ENCODE results near the gene NBPF1.
"Not testable (repeated sequence)": the region's sequence is repeated elsewhere in the genome, so short reads cannot be mapped to it uniquely, and the experiment has no call there.

The NBPF1 gene

GRCh38 chr1:16605532-16606505, 7.5 kb downstream of the NBPF1 start:
- DNase-seq = no peak

GRCh38 chr1:16605213-16605525, 8.2 kb downstream of the NBPF1 start:
- DNase-seq = no peak

- not testable (repeated sequence) for DNase-seq
These were observed 8.7 kb downstream of the NBPF1 start for GRCh38 chr1:16604514-16605212.

GRCh38 chr1:16603623-16604022, 9.7 kb downstream of the NBPF1 start:
- not testable (repeated sequence) for DNase-seq

GRCh38 chr1:16602336-16603011, 10.9 kb downstream of the NBPF1 start:
- DNase-seq = not testable (repeated sequence)

GRCh38 chr1:16600855-16601786, 12.2 kb downstream of the NBPF1 start:
- DNase-seq = not testable (repeated sequence)

- DNase-seq = not testable (repeated sequence)
These were observed 14.0 kb downstream of the NBPF1 start for GRCh38 chr1:16599326-16599725.

- not testable (repeated sequence) for DNase-seq
These were observed 18.1 kb downstream of the NBPF1 start for GRCh38 chr1:16595216-16595615.

GRCh38 chr1:16591845-16592244, 21.5 kb downstream of the NBPF1 start:
- not testable (repeated sequence) for DNase-seq

GRCh38 chr1:16588081-16588480, 25.3 kb downstream of the NBPF1 start:
- not testable (repeated sequence) for DNase-seq

- DNase-seq = not testable (repeated sequence)
These were observed 25.7 kb downstream of the NBPF1 start for GRCh38 chr1:16587639-16588038.

GRCh38 chr1:16565324-16565723, 48.0 kb downstream of the NBPF1 start:
- DNase-seq = not testable (repeated sequence)

GRCh38 chr1:16561035-16561434, 52.3 kb downstream of the NBPF1 start:
- not testable (repeated sequence) for DNase-seq

GRCh38 chr1:16560498-16560897, 52.9 kb downstream of the NBPF1 start:
- not testable (repeated sequence) for DNase-seq

- DNase-seq = not testable (repeated sequence)
These were observed 53.7 kb downstream of the NBPF1 start for GRCh38 chr1:16559688-16560087.

- DNase-seq = not testable (repeated sequence)
These were observed 56.3 kb downstream of the NBPF1 start for GRCh38 chr1:16557034-16557433.

GRCh38 chr1:16553244-16553643, 60.1 kb downstream of the NBPF1 start:
- not testable (repeated sequence) for DNase-seq

GRCh38 chr1:16550212-16550918, 63.0 kb downstream of the NBPF1 start:
- DNase-seq = not testable (repeated sequence)

- DNase-seq = not testable (repeated sequence)
These were observed 63.8 kb downstream of the NBPF1 start for GRCh38 chr1:16549545-16549944.

GRCh38 chr1:16547502-16548241, 65.7 kb downstream of the NBPF1 start:
- DNase-seq = not testable (repeated sequence)

All from C1 segment of cervical spinal cord (tissue), 14 donors.